ENCODE measurements around the gene OR10G4.
"Not testable (repeated sequence)": the region's sequence is repeated elsewhere in the genome, so short reads cannot be mapped to it uniquely, and the experiment has no call there.

Gene OR10G4

GRCh38 chr11:124012697-124013096 is at the start of gene OR10G4:
Gene OR10G4 (plus strand): TSS chr11:124012997. CDS start chr11:124015575, 2,578 bp downstream.
- no peak for DNase-seq (ENCODE audit: low read depth)

DNA sequence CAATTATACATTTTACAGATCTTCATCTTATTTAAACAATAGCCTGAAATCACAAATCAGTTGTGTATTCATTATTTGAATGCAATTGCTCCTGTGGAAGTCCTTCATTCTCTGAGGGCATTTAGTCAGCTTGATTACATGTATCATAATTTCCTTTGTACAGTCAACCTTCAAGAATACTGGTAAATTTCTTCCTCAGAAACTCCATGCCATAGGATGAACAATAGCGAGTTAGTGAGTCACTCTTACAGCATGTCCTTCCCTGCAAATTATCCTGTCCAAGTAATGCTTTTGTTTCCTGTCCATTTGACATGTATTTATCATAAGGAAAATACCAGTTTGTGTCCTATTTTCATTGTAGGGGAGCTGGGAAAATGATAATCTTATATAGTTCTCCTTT is 39.0 kb upstream of the OR10G4 start:
- DNase-seq (ENCODE audit: low read depth): no peak

GRCh38 chr11:123976770-123977560 is 35.8 kb upstream of the OR10G4 start:
- no peak for DNase-seq (ENCODE audit: low read depth)

GRCh38 chr11:123977731-123978347 is 35.0 kb upstream of the OR10G4 start, which contains the start of gene OR10S1:
Gene OR10S1 (minus strand): TSS chr11:123977781. CDS start chr11:123977664, 117 bp downstream.
- no peak for DNase-seq (ENCODE audit: low read depth)

DNA sequence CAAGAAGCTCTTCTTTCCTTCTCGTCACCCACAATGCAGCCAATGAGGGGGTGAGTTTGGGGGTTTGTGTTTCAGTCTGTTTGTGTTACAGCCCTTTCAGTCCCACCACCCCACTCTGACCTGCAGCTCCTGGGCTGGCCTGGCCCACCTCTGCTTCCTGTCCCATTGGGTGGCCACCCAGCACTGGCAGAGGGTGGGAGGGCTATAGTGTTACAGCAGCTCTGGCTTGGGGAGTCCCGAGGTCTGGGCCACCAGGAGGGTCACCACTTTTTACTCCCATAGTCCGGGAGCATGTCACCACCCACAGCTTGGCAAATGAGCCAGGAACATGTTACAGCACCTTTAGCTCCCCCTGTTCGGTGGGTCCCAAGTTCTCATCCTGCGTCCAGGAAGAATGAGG is 33.5 kb upstream of the OR10G4 start:
- DNase-seq (ENCODE audit: low read depth): no peak

- DNase-seq (ENCODE audit: low read depth): no peak
These were observed 17.7 kb upstream of the OR10G4 start, which contains the start of gene OR10G6 for GRCh38 chr11:123995119-123995518. Gene OR10G6 (minus strand): TSS chr11:123995161. CDS start chr11:123995161, 0 bp downstream.

- not testable (repeated sequence) for DNase-seq (ENCODE audit: low read depth)
These were observed 3.0 kb downstream of the OR10G4 start for GRCh38 chr11:124015837-124016236.

- DNase-seq (ENCODE audit: low read depth): no peak
These were observed 13.7 kb downstream of the OR10G4 start, which contains the start of gene OR10G8 for GRCh38 chr11:124026498-124026897. Gene OR10G8 (plus strand): TSS chr11:124026798. CDS start chr11:124029623, 2,825 bp downstream.

- DNase-seq (ENCODE audit: low read depth): no peak
These were observed 23.9 kb downstream of the OR10G4 start for GRCh38 chr11:124036666-124037065.

- no peak for DNase-seq (ENCODE audit: low read depth)
These were observed 26.8 kb downstream of the OR10G4 start for GRCh38 chr11:124039557-124039956.

DNA sequence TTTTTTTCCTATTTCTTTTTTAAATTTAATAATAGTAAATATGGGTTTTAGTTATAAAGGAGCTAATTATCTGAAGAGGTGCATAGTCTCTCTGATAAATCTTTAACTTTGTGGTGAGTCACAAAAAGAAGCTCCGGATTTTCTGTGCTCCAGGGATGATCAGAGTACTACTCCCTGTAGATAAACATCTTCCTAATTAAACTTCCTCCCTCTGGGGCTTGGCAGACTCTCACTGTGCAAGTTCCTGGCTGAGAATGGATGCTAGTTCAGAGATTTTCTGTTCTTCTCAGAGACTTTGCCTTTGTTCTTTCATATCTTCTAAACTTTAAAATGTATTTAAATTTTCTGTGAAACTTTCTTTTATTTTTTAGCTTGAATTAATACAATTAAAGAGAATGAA is 28.5 kb downstream of the OR10G4 start, which contains the start of gene OR10G7:
Gene OR10G7, minus strand, starts transcription at position 72 of the 400 bp plus-strand sequence. CDS start 2,324 bp downstream, outside the sequence.
- DNase-seq (ENCODE audit: low read depth): no peak

DNA sequence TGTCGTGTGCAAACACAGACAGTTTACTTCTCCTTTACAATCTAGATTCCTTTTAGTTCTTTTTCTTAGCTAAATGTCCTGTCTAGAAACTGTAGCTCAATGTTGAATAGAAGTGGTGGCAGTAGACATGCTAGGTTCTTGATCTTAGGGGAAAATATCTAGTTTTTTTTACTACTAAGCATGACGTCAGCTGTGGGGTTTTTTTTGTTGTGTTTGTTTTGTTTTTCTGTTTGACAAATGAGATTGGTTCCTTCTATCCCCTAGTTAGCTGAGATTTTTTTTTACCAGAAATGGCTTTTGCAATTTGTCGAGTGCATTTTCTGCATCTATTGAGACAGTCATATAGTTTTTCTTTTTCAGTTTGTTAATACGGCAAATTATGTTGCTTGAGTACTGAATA is 30.6 kb downstream of the OR10G4 start:
- no peak for DNase-seq (ENCODE audit: low read depth)

GRCh38 chr11:124050748-124051147 is 38.0 kb downstream of the OR10G4 start:
- DNase-seq (ENCODE audit: low read depth): no peak

DNA sequence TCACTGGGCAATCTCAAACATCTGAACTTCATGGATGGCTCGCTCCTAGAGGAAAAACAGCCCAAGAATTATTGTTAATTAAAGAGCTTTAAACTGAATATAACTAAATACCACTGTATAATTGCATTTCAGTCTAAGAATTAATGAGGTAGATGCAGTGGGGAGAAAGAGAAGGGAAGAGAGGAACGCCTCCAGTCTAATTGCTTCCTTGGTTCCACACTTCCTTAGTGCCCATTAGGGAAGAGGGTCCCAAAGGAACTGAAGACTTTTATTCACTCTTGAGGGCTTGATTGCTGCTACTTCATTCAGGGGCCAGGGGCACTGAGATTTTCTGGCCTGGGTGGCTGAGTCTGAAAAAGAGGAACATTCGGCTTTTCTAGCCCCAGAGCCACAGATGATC is 40.2 kb downstream of the OR10G4 start:
- DNase-seq (ENCODE audit: low read depth): no peak
